ENCODE data around the gene ZNF177.

- TF ChIP-seq CTCF (IDR thresholded peaks at IDR 0.05; ENCODE audit: low read depth, low read length), result no peak
- TF ChIP-seq MAX (IDR thresholded peaks at IDR 0.05; ENCODE audit: low read depth, low read length), result no peak
- TF ChIP-seq POLR2A (IDR thresholded peaks at IDR 0.05; ENCODE audit: extremely low read depth, insufficient read length), result no peak
Measured at GRCh38 chr19:9313756-9314155, 49.1 kb upstream of the ZNF177 start.
